Measurements from ENCODE around the gene CEP120.
"Not testable (repeated sequence)": the region's sequence is repeated elsewhere in the genome, so short reads cannot be mapped to it uniquely, and the experiment has no call there.

Gene CEP120

DNA sequence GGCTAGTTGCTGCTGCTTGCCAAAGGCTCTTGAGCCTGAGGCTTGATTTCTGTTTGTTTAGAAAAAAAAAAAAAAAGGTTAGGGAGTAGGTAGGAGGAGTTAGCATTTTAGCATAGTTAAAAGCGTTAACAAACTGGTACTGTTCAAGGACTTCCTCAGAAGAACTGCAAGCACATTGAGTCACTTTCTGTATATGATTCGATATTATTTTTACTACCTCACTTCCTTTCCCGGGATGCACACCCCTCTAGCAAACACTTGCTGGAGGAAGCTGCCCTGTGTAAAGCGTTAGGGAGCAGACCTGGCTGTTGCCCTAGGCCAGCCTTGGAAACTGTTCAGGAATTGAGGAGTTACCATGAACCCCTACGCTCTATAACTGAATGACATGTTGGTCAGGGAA, 15.7 kb upstream of the CEP120 start:
- no peak for DNase-seq (ENCODE audit: low spot score)

DNA sequence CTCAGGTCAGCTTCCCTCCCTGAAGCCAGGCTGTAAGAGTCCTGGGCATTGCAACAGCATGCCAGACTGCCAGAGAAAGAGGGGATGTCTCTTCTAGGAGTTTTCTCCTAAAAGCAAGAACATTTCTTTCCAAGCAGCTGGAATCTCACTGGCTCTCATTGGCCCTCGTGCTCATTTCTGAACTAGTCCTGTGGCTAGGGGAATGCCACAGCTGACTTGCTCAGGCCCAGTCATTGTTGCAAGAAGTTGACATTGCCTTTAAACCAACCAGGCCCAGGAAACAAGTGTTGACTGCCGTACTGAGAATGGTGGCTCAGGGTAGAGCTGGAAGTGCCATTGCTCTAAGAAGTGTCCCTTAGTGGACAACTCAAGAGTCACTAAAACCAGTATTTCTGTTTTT, 15.0 kb upstream of the CEP120 start:
- no peak for DNase-seq (ENCODE audit: low spot score)

DNA sequence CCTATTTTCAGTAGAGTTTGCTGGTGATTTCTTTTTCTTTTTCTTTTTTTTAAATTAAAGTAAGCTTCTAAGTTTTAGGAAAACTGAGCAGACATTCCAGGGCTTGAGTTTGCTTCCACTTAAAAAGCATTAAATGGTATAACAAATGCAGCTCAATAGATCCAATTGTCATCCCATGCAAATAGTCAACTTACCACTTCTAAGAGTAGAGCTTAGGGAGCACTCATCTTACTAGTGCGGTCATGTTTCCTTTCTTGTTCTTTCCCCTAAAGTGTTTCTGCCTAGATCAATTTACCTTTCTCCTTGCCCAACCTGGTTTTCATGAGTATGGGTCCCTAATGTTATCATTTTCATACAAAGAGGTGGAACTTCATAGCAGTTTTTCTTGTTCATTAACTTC, 13.0 kb upstream of the CEP120 start:
- DNase-seq (ENCODE audit: low spot score), result no peak

DNA sequence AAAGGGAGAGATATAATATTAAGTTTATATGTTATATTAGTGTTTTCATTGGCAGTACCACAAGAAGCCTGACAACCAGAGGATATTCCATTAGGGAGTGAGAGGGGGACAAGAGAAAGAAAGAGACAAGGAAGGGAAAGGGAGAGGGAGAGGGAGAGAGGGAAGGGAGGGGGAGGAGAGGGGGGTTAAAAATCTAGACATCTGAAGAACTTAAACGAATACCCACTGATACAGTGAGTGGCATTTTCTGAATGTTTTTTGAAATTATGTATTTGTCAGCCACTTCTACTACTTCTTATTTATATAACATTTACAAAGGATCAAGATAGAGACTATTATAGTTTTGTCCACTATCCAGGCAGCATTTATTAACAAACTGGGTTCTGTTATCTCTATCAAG, 11.6 kb upstream of the CEP120 start:
- no peak for DNase-seq (ENCODE audit: low spot score)

DNA sequence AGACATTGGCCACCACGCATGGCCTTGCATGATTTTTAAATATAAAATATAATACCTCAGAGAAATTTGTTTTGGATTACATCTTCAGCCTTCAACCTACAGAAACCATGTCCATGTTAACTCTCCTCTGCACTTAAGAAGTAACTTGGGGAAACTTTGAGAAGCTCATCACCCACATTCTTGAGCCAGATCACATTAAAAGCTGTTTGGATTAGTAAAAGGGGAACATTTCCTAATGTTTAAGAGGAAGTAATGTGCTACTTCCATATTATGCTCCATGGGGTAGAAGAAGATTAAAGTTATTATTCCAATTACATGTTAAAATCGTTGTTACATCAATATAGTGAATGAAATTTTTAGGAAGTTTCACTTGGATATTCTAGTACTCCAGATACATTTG, 10.4 kb upstream of the CEP120 start:
- DNase-seq (ENCODE audit: low spot score), result no peak

DNA sequence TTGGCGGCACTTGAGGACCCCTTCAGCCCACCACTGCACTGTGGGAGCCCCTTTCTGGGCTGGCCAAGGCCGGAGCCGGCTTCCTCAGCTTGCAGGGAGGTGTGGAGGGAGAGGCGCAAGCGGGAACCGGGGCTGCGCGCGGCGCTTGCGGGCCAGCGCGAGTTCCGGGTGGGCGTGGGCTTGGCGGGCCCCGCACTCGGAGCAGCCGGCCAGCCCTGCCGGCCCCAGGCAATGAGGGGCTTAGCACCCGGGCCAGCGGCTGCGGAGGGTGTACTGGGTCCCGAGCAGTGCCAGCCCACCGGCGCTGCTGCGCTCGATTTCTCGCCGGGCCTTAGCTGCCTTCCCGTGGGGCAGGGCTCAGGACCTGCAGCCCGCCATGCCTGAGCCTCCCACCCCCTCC, 7.2 kb upstream of the CEP120 start:
- DNase-seq (ENCODE audit: low spot score), result not testable (repeated sequence)

DNA sequence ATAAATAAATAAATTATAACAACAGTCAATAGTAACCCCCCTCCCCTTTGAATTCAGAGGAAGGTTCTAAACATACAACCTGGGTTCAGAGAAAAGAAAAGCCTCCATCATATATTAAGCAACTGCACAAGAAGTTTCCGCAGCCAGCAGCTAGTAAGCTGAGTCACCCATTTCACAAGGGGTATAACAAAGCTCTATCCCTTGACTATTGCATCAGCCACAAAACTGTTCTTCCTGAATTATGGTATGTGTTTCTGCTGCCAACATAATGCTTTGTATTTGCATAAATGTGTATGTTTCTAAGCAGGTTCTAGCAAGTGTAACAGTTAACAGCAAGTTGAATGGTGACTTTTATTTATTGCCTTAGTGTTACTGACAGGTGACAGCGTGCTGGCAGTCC, 6.8 kb upstream of the CEP120 start:
- DNase-seq (ENCODE audit: low spot score), result no peak

DNA sequence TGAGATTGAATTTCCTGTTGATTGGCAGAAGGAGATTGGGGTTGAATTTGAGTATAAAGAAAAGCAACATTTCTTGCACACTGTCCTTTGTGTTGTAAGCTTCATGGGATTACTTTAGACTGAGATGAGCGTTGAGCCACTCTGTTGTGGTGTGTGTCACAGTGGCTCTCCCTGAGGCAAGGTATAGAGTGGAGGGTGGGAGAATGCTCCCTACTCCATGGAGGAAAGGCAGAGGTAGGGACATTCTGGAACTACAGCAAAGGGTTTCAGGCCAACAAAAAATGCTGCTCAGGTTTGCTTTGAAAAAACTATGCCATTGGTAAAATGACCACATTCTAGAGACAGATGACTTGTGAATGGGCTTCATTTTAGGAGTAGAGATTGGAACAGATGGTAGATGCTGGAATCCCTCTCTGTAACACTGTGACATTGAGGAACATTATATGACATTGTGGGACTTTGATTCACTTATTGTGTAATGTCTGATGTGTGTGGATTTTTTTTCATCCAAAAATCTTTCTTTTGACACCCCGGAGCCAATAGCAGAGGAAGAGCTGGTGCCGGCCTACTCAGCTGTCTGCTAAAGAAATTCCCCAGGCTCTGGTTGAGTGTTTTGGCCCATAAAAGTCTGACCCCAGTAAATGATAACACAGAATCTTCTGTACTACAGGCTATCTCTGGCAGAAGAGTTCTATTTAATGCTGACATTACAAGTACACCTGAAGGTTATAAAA, 6.2 kb upstream of the CEP120 start:
- no peak for DNase-seq (ENCODE audit: low spot score)

DNA sequence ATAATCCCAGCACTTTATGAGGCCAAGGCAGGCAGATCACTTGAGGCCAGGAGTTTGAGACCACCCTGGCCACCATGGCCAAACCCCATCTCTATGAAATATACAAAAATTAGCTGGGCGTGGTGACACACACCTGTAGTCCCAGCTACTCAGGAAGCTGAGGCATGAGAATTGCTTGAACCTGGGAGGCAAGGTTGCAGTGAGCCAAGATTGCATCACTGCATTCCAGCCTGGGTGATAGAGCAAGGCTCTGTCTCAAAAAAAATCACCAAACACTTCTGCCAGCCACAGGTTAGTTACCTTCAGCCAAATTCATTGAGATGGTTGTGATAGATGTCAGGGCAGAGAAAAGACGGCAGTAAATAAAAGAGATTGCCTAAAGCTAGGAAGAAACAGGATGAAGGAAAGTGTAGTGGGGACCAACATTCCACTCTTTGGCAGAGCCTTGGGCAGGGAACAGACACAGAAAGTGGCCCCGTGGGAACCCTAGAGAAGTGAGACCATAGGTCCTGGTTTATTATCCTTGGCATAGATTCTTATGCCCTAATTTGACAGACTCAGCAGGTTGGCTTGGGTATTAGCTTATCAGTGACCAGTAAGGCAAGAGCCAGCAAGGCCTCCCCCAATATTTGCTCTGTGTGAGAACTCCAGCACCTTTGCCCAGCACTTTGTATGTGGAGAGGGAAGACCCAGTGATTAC, 5.5 kb upstream of the CEP120 start:
- DNase-seq (ENCODE audit: low spot score), result no peak

DNA sequence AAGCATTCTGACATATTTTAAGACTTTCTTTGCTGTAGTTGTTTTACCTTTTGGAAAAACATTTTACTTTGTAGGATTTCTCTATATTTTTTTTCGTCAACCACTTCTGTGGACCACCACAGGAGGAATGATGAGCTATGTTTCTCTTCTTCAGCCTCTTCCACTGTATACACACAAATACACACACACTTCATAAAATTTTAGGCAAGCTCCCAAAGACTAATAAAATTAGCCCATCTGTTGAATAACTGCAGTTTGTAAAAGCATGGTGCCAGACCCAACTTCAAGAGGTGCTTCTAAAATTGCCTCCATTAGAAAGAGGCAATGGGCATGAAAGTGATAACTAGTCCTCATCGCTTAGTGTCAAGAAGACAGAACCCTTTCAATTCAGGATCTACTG, 4.1 kb upstream of the CEP120 start:
- no peak for DNase-seq (ENCODE audit: low spot score)

DNA sequence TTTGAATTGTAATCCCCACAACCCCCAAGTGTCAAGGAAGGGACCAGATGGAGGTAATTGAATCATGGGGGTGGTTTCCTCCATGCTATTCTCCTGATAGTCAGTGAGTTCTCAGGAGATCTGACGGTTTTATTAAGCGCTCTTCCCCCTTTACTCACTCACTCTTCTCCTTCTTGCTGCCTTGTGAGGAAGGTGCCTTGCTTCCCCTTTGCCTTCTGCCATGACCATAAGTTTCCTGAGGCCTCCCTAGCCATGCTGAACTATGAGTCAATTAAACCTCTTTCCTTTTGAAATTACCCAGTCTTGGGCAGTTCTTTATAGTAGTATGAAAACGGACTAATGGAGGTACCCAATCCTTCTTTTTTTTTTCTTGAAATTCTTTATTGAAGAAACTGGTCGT, 2.2 kb upstream of the CEP120 start:
- DNase-seq (ENCODE audit: low spot score), result no peak

DNA sequence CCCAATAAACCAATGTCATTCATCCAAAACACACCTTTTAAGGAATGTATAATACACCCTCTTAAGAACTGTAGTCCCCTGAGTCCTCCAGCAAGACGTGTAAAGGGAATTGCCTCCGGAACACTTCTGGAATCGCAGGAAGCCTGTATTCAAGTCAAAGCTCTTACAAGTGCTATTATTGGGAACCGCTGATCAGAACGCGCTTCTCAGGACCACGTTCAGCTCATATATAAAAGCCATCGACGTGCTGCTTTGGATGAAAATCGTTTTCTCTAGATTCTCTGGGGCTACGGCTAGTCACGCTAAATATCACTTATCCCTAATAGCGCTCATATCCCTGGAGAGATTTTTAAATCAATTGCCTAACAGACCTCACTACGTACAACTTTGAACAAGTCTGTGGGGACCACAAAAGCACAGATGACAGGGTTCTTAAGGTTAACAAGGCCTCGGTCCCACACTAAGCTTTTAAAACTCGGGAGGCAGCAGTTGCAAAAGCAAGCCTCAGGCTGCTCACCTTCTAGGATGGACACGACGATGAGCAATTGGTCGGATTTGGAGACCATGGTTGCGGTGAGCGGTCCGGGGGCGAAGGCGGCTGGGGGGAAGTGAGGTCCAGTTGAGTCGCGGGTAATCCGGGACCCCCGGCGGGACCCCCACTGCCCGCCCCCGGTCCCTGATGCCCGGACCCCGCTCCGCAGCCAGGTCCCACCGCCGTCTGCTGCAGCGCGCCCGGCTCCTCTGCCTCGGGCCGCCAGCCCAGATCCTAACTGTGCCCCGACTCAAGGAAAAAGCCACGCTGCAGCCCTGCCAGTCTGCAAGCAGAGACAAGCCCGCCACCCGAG, 548 bp downstream of the CEP120 start:
- DNase-seq (ENCODE audit: low spot score), result peak; percentile 20

DNA sequence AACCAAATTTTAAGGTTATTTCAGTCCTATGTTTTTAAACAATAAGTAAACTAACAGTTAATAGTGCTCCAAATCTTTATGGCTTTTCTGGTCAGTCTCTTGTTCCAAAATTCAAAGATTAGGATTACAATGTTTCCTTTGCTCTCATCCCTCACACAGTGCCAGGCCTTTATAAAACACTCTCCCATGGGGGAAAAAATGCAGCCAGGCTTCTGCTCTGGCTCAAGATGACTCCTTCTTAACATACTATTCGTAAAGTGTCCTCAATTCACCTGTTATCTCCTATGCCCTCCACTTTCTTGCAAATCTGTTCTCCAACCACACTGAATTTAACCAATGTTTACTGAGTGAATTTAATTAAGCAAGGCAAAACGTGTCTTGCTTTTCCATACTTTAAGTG, 1.4 kb downstream of the CEP120 start:
- DNase-seq (ENCODE audit: low spot score), result no peak

DNA sequence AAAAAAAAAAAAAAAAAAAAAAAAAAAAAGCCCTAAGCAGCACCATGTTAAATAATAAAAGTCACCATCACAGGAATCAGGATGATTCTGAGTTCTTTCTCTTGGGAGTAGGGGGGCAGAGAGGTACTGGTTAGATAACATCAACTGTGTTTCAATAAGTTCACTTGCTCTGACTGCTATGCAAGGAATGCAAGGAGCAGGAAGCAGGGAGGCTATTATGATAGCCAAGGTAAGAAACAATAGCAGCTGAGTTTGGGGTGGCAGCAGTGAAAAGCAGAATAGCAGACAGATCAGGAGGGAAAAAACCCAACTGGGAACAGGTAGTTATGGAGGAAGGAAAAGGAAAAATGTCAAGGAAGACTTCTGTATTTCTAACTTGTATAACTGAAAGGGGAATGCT, 8.2 kb downstream of the CEP120 start:
- no peak for DNase-seq (ENCODE audit: low spot score)

DNA sequence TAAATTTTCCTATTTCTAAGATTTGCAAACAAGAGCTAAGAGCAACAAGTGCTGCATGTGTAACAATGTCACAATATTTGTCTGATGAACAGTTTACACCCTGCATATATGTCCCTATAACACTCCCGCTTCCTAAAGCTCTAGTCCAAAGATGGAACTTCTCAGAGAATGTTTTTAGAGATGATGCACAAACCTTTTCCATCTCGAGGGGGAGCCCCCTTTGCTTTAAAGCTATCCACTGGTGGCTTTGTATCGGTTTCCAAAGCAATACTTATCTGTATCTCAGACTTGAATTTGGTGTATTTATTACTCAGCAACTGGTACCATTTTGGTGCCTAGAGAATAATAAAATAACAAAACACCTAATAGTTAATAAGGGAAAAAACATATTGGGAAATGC, 11.0 kb downstream of the CEP120 start:
- DNase-seq (ENCODE audit: low spot score), result no peak

DNA sequence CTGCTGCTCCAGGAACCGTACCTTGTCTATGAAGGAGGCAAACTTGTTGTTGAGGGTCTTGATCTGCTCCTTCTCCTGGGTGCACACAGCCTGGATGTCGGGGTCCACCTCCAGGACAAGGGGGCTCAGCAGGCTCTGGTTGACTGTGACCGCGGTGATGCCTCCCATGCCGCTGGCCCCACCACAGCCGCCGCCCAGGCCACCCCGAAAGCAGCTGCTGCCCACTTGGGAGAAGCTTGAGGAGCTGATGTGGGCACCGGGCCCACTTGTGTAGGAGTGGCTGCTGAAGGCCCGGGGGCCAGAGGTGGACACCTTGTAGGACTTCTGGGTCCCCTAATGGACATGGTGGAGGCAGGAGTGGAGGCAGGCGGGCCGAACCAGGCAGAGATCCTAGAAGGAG, 21.2 kb downstream of the CEP120 start:
- not testable (repeated sequence) for DNase-seq (ENCODE audit: low spot score)

DNA sequence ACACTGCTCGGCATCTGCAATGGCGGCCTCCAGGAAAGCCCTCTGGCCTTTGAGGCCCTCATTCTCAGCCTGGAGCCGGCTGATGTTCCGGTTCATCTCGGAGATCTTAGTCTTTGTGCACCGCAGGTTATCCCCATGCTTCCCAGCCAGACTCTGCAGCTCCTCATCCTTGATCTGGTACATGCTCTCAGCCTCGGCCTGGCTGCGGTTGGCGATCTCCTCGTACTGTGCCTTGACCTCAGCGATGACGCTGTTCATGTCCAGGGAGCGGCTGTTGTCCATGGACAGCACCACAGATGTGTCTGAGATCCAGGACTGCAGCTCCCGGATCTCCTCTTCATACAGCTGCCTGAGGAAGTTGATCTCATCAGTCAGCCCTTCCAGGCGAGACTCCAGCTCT, 21.9 kb downstream of the CEP120 start:
- DNase-seq (ENCODE audit: low spot score), result no peak

DNA sequence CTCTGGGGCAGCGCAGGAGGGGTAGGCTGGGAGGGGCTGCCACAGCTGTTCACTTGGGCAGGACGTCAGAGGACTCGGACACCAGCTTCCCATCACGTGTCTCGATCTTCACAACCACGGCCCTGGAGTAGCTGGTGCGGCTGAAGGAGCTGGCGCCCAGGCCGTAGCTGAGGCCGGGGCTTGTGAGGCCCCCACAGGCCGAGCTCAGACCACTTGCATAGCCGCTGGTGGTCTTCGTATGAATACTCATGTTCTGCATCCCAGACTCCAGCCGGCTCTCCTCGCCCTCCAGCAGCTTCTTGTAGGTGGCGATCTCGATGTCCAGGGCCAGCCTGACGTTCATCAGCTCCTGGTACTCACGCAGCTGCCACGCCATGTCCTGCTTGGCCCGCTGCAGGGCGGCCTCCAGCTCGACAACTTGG, 22.3 kb downstream of the CEP120 start:
- not testable (repeated sequence) for DNase-seq (ENCODE audit: low spot score)

DNA sequence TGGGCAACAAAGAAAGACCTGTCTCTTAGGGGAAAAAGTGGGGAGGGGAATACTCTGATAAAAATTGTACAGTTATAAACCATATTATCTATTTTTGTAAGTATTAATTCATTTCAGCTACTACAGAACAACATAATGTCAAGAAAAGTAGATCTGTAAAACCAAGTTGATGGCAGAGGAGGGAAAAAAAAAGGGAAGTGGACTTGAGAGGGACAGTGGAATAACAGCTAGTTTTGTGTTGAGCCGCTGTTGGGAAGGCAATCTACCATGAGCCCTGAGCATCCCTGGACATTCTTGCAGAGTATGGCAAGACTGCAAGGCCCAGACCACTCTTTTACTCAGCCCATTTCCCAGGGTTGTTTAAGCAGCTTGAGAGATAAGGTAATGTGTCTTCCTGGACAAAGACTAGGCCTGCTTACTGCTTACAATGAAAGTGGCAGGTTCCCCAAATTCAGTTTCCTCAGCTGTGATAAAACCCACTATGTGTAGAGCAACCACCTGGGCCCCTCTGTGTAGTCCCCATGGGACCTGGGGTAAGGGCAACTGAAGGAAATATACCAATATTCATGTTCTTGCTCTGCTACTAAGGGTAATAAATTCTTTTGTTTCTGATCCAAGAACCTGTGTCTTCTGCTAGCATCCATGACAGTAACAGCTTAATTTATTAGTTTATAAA, 25.0 kb downstream of the CEP120 start:
- no peak for DNase-seq (ENCODE audit: low spot score)

DNA sequence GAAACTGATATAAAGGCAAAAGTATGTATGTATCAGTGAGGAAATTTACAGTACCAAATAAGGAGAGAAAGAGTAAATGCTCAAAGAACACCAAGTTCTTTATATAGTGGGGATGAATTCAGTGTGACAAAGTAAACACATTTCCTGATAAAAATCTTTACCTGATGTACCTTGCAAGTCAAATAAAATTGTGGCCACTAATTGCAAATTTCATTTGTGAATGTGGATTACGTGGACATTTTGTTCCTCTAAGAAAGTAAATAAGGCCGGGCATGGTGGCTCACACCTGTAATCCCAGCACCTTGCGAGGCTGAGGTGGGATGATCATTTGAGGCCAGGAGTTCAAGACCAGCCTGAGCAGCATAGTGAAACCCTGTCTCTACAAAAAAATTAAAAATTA, 25.7 kb downstream of the CEP120 start:
- no peak for DNase-seq (ENCODE audit: low spot score)

DNA sequence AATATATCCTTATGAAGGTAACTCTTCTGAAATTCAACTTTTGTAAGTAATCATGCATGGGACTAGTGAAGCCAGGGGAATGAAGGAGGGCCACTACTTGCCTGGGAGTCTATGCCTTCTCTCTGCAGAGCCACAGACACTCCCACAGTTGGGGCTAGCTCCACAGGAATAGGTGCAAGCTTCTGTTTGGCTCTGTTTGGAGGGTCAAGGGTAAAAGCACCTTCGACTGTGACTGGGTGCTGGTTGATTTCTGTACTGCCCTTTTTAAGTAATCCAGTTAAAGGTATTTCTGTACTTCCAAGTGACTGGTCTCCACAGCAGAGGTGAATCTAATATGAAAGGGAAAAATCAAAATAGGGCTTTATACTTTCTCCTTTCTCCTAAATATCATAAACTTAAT, 32.2 kb downstream of the CEP120 start:
- DNase-seq (ENCODE audit: low spot score), result no peak

DNA sequence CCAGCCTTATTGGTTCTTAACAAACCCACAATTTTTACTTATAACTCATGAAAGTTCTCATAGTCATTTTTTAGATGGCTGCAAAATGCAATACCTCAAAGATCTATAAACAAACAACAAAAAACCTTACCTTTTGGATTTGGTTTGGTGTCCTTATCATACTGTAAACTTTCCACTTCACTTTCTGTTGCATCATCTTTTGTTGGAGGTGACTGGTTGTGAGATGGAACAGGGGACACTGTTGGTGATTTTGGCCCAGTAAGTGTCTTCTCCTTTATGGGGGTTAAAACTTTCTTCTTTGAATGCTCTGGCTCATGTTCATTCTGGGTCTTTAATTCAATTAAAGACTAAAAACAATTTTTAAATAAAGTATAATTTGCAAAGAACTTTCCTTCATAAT, 33.4 kb downstream of the CEP120 start:
- no peak for DNase-seq (ENCODE audit: low spot score)

DNA sequence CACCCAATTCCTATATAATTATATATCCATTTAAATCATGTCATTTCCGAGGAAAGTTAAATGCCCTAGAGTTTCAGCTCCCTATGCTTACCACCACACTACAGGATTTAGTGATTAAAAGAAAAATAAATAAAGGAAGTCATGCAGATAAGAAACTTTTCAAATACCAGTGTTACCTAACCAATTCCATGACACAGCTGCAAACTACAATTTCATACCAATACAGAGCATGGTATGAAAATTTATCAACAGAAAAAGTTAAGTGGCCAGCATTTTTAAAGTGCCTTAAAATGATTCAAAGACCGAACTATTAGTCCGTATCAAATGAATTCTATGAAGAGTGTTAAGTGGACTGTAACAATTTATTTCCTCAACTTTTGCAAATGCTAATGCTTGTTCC, 35.9 kb downstream of the CEP120 start:
- no peak for DNase-seq (ENCODE audit: low spot score)
